ENCODE data around the gene CLMP. TPM values are rescaled to one million over a fixed set of nuclear protein-coding genes. Genes with fewer than 3 reads are reported as not detected.

Gene CLMP
- total RNA-seq, 1 experiment from 2014 or later = 5.4 TPM

DNA sequence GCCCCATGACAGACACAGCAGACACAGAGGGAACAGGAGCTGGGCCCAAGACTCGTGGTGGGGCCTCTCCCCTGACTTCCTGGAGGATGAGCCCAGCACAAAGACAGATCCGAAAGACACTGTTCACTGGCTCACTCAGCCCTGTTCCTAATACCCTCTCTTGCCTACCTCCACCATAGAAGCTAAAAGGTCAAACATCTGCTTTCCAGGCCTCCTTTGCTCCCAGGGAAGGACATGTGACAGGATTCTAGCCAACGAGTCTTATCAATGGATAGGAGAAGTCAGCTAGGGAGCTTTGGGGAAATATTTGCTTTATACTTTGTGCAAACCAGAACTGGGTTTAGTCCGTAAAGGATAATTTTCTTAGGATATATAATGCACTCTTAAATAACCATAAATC, 8.4 kb upstream of the CLMP start:
- Histone ChIP-seq H3K4me1 (replicated peaks; ENCODE audit: insufficient read depth) (no peaks in the 10 kb centered on the region), H3F3A (ENCODE audit: insufficient read depth, low read depth) (no peaks in the 10 kb centered on the region), H3K79me2 (ENCODE audit: low read depth) (no peaks in the 10 kb centered on the region), H3K9me3 (ENCODE audit: insufficient read depth, low read depth) (no peaks in the 10 kb centered on the region), H3K9me2 (ENCODE audit: insufficient read depth) (no peaks in the 10 kb centered on the region), H3K27me3 (ENCODE audit: insufficient read depth, low read depth) (no peaks in the 10 kb centered on the region), H3K4me2 (no peak overlapping the region), H3K4me3 (no peak overlapping the region), H2AFZ (no peak overlapping the region), H3K36me3 (ENCODE audit: low read depth) (no peaks in the 10 kb centered on the region), H3K27ac (no peak overlapping the region), H4K20me1 (ENCODE audit: insufficient read depth) (no peaks in the 10 kb centered on the region)
- ChIA-PET CTCF (no interaction called here), POLR2A (ENCODE audit: unreplicated experiment) (interaction anchor here (0.6 kb wide), 1 partner anchor 141 kb away, joined by 3 read pairs; the partner anchor contains the start of gene HSPA8)
- intact Hi-C loops (cut with micrococcal nuclease; ENCODE audit: unreplicated experiment) = no loop called here
- no peak for DNase-seq
- no TSS peak for BruUV-seq (replicated peaks)
- no peak for TF ChIP-seq EZH2 (IDR thresholded peaks at IDR 0.05; ENCODE audit: low read depth)
- no peak for TF ChIP-seq CTCF (conservative IDR thresholded peaks at IDR 0.05)

DNA sequence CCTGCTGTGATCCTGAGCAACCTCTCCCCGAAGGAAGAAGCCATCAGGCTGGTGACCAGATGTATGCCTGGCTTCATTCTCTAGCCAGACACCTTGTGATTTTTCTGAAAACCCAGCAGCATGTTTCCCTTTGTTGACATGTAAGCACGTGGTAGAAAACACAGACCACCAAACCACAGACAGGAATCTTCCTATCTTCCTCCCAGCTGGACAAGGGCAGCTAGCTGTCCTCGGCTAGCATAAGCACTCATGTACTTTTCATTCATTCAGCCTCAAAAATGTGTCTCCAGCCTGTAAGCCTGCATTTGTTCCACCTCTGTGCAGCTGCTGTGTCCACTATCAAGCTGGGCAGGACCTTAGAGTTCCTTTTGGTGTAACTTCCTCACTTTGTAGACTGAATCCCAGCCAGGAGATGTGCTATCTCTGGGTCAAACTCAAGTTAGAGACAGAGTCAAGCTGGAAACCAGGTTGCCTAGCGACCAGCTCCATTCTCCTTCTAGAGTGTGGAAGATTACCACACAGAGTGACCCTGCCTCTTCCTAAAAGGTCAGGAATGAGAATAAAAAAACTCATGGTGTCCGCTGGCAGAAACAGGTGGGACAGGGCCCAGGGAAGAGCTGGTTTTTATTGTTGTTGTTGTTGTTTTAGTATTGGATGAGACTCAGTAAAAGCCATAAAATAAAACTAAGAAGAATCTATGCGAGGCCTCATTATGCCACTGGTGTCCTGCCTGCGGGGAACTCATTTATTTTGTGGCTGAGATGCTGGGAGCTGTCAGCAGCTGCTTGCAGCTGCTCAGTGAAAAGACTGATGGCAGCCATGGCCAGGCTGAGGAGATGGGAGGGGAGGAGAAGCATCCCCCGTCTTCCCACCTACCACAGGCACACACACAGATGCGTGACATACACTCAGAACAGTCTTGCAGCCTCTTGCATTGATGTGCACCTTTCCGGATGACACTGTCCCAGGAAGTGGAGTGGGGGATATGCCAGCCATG, 7.4 kb upstream of the CLMP start:
- ChIA-PET POLR2A (ENCODE audit: unreplicated experiment) (no interaction called here), CTCF (no interaction called here)
- no TSS peak for BruUV-seq (replicated peaks)
- Histone ChIP-seq H3K79me2 (ENCODE audit: low read depth) (no peaks in the 10 kb centered on the region), H3K27me3 (ENCODE audit: insufficient read depth, low read depth) (no peaks in the 10 kb centered on the region), H4K20me1 (ENCODE audit: insufficient read depth) (no peaks in the 10 kb centered on the region), H2AFZ (no peak overlapping the region), H3K36me3 (ENCODE audit: low read depth) (no peaks in the 10 kb centered on the region), H3K4me3 (no peak overlapping the region), H3F3A (ENCODE audit: insufficient read depth, low read depth) (peaks cover 5% of the 10 kb centered on the region; the same call in 1 of the 2 replicates), H3K4me2 (no peak overlapping the region), H3K27ac (no peak overlapping the region), H3K9me3 (ENCODE audit: insufficient read depth, low read depth) (no peaks in the 10 kb centered on the region), H3K9me2 (ENCODE audit: insufficient read depth) (no peaks in the 10 kb centered on the region), H3K4me1 (replicated peaks; ENCODE audit: insufficient read depth) (peaks cover 10% of the 10 kb centered on the region)
- no peak for TF ChIP-seq CTCF (conservative IDR thresholded peaks at IDR 0.05)
- no peak for TF ChIP-seq EZH2 (IDR thresholded peaks at IDR 0.05; ENCODE audit: low read depth)
- no peak for DNase-seq
- intact Hi-C loops (cut with micrococcal nuclease; ENCODE audit: unreplicated experiment) = no loop called here

DNA sequence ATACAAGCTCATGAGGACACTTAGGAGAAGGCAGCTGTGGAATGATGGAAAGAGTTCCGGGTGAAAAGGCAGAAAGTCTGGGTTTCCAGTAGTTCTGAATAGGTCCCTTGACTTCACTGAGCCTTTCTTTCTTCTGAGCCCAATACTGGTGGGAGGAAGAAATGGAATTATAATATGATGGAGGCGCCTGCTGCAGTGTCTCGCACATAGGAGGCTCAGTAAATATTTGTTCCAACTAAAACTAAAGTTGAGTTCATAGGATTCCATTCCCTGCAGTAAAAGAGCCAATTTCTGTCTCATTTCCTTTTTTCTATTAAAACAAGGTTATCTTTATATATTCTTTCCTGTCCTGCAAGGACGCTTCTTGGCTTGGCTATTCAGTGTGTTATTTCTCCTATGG, 5.2 kb upstream of the CLMP start:
- Histone ChIP-seq H3K27me3 (ENCODE audit: insufficient read depth, low read depth) (no peaks in the 10 kb centered on the region), H3F3A (ENCODE audit: insufficient read depth, low read depth) (peaks cover 5% of the 10 kb centered on the region; the same call in 1 of the 2 replicates), H4K20me1 (ENCODE audit: insufficient read depth) (no peaks in the 10 kb centered on the region), H3K4me2 (no peak overlapping the region), H3K9me3 (ENCODE audit: insufficient read depth, low read depth) (no peaks in the 10 kb centered on the region), H2AFZ (no peak overlapping the region), H3K4me1 (replicated peaks; ENCODE audit: insufficient read depth) (peaks cover 29% of the 10 kb centered on the region), H3K79me2 (ENCODE audit: low read depth) (no peaks in the 10 kb centered on the region), H3K27ac (no peak overlapping the region), H3K9me2 (ENCODE audit: insufficient read depth) (no peaks in the 10 kb centered on the region), H3K36me3 (ENCODE audit: low read depth) (no peaks in the 10 kb centered on the region), H3K4me3 (no peak overlapping the region)
- ChIA-PET POLR2A (ENCODE audit: unreplicated experiment) (no interaction called here), CTCF (no interaction called here)
- DNase-seq = no peak
- no peak for TF ChIP-seq CTCF (conservative IDR thresholded peaks at IDR 0.05)
- no peak for TF ChIP-seq EZH2 (IDR thresholded peaks at IDR 0.05; ENCODE audit: low read depth)
- BruUV-seq (replicated peaks) = no TSS peak
- intact Hi-C loops (cut with micrococcal nuclease; ENCODE audit: unreplicated experiment) = no loop called here
